HepG2 (cell line): ENCODE measurements around the gene LRRC45. TPM values are rescaled to one million over a fixed set of nuclear protein-coding genes. Genes with fewer than 3 reads are reported as not detected.

ENCODE experiments used
- ATF1 ChIP-seq: IDR thresholded peaks from 2 replicates; pipeline ENCODE4 v1.6.1; 2016; ENCODE audit warnings: mild to moderate bottlenecking, control low read depth
- FOXC1 ChIP-seq: sonication (generic); formaldehyde crosslinking; IDR thresholded peaks from 2 replicates; pipeline ENCODE4 v1.8.0; 2022; ENCODE audit warnings: mild to moderate bottlenecking, missing genetic modification reagents, borderline replicate concordance
- HCFC1 ChIP-seq: fragments of 150-350 bp; IDR thresholded peaks from 2 replicates; pipeline ENCODE4 v1.6.1; 2014; ENCODE audit warnings: low read depth, low read length
- HOXA3 ChIP-seq: sonication (generic); formaldehyde crosslinking; IDR thresholded peaks from 2 replicates; pipeline ENCODE4 v1.5.0; 2020; ENCODE audit warnings: missing genetic modification reagents
- KDM6A ChIP-seq: IDR thresholded peaks from 2 replicates; pipeline ENCODE4 v1.6.1; 2016; ENCODE audit warnings: low read depth
- NR3C1 ChIP-seq: sonication (generic); formaldehyde crosslinking; IDR thresholded peaks from 2 replicates; pipeline ENCODE4 v1.4.0; 2020; ENCODE audit warnings: missing genetic modification reagents
- PRDM4 ChIP-seq: sonication (generic); formaldehyde crosslinking; IDR thresholded peaks from 2 replicates; pipeline ENCODE4 v1.9.0; 2021; ENCODE audit warnings: missing genetic modification reagents, borderline replicate concordance
- REL ChIP-seq: sonication (generic); formaldehyde crosslinking; conservative IDR thresholded peaks from 2 replicates; pipeline ENCODE4 v1.8.0; 2022; ENCODE audit warnings: mild to moderate bottlenecking, missing genetic modification reagents, moderate library complexity
- SMYD3 ChIP-seq: sonication (generic); formaldehyde crosslinking; IDR thresholded peaks from 2 replicates; pipeline ENCODE4 v1.8.1; 2023; ENCODE audit warnings: mild to moderate bottlenecking, missing genetic modification reagents
- THRA ChIP-seq: sonication (generic); formaldehyde crosslinking; IDR thresholded peaks from 2 replicates; pipeline ENCODE4 v1.4.0; 2020; ENCODE audit warnings: missing genetic modification reagents, borderline replicate concordance
- ZFP37 ChIP-seq: sonication (generic); formaldehyde crosslinking; IDR thresholded peaks from 2 replicates; pipeline ENCODE4 v1.4.0; 2020; ENCODE audit warnings: missing genetic modification reagents, borderline replicate concordance
- ZHX2 ChIP-seq, 2 experiments: sonication (generic) in 1 of 2; formaldehyde crosslinking in 1 of 2; IDR thresholded peaks; 2 replicates each; pipeline versions ENCODE4 v1.6.1 to v1.9.0; 2014 to 2022; ENCODE audit warnings: antibody characterized with exemption in 1 of 2, borderline replicate concordance in 1 of 2, inconsistent platforms in 1 of 2, low read depth in 1 of 2, missing genetic modification reagents in 1 of 2
- ZNF20 ChIP-seq: sonication (generic); formaldehyde crosslinking; IDR thresholded peaks from 2 replicates; pipeline ENCODE4 v1.4.0; 2020; ENCODE audit warnings: mild to moderate bottlenecking, moderate library complexity, missing genetic modification reagents
- ZNF253 ChIP-seq: sonication (generic); formaldehyde crosslinking; IDR thresholded peaks from 2 replicates; pipeline ENCODE4 v1.8.0; 2022; ENCODE audit warnings: mild to moderate bottlenecking, missing genetic modification reagents, borderline replicate concordance
- ZNF276 ChIP-seq: sonication (generic); formaldehyde crosslinking; IDR thresholded peaks from 2 replicates; pipeline ENCODE4 v1.4.0; 2020; ENCODE audit warnings: mild to moderate bottlenecking, low read depth, missing genetic modification reagents
- ZNF337 ChIP-seq: sonication (generic); formaldehyde crosslinking; IDR thresholded peaks from 2 replicates; pipeline ENCODE4 v1.5.1; 2020; ENCODE audit warnings: missing genetic modification reagents, low read depth, mild to moderate bottlenecking, borderline replicate concordance
- polyA plus RNA-seq, 8 experiments: library from polyadenylated mRNA; depleted of rRNA in 3 of 8; stranded (reverse) in 7 of 8; unstranded in 1 of 8; fragments of >200 nt; fragmentation: Illumina TruSeq in 4 of 8; extraction: Trizol in 4 of 8; gene quantifications; 2 replicates each; pipeline versions ENCODE4 v1.2.1 to v1.2.3, GENCODE V29; 2011 to 2016; ENCODE audit warnings: low read depth in 4 of 8, missing spikeins in 1 of 8, mixed read lengths in 1 of 8; ENCODE audit not compliant: insufficient read depth in 1 of 8
- total RNA-seq, 5 experiments: library from RNA; depleted of rRNA; stranded (reverse); fragments of >200 nt; fragmentation: Illumina TruSeq; extraction: Trizol; gene quantifications; 2 replicates each; pipeline ENCODE4 v1.2.3, GENCODE V29; 2016; ENCODE audit warnings: low read depth in 1 of 5

Gene LRRC45
- total and polyA plus RNA-seq, 2 of the 13 experiments (the other 11 are each of a cell fraction or from before 2014, with no cell fraction given): 11.6 to 48.1 TPM

GRCh38 chr17:82056729-82057621 is 33.9 kb downstream of the LRRC45 start (continued):
- TF ChIP-seq PRDM4 (CRISPR knock-in tag): no peak
- TF ChIP-seq ZNF20 (CRISPR knock-in tag): no peak
- no peak for TF ChIP-seq ATF1 (CRISPR knock-in tag)
- peak; percentile 42; the same call in 1 of the 2 replicates for TF ChIP-seq REL (CRISPR knock-in tag)
- TF ChIP-seq ZNF337 (CRISPR knock-in tag): no peak
- no peak for TF ChIP-seq ZNF253 (CRISPR knock-in tag)
- no peak for TF ChIP-seq HCFC1
- TF ChIP-seq SMYD3 (CRISPR knock-in tag): no peak
- TF ChIP-seq THRA: peak; percentile 71; the same call in 1 of the 2 replicates
- no peak for TF ChIP-seq NR3C1
- TF ChIP-seq ZNF276 (CRISPR knock-in tag): no peak
- TF ChIP-seq HOXA3: peak; percentile 83
- TF ChIP-seq FOXC1 (CRISPR knock-in tag): peak; percentile 24; the same call in 1 of the 2 replicates
- no peak for TF ChIP-seq ZFP37 (CRISPR knock-in tag)
- no peak for TF ChIP-seq ZHX2 (IDR thresholded peaks at IDR 0.05; ENCODE audit: low read depth)
- TF ChIP-seq ZHX2 (CRISPR knock-in tag; IDR thresholded peaks at IDR 0.05; ENCODE audit: borderline replicate concordance): no peak
- TF ChIP-seq KDM6A (CRISPR knock-in tag): peak; percentile 71
